Astrocyte of the cerebellum (primary cell): ENCODE measurements around the gene PSMB7.
"Not testable (repeated sequence)": the region's sequence is repeated elsewhere in the genome, so short reads cannot be mapped to it uniquely, and the experiment has no call there.

Experiments used
- DNase-seq: peaks from one replicate; pipeline ENCODE4 v3.0.0-alpha.2; 2011; ENCODE audit warnings: low read depth
- H3K4me3 ChIP-seq: 2 replicates; pipeline ENCODE4 v1.5.1; 2011; ENCODE audit warnings: mild to moderate bottlenecking, low read depth, low read length, moderate library complexity
- CTCF ChIP-seq: IDR thresholded peaks from 2 replicates; pipeline ENCODE4 v1.5.1; 2012; ENCODE audit warnings: low read length, low read depth, moderate library complexity, mild to moderate bottlenecking; ENCODE audit errors: missing control alignments
- in situ Hi-C: cut with HindIII; loops from 2 replicates; pipeline ENCODE4 v1.10.0; 2017; ENCODE audit warnings: low sequenced_read_pairs

The PSMB7 gene

GRCh38 chr9:124428751-124429529, 13.7 kb upstream of the PSMB7 start:
- H3K4me3 ChIP-seq = no peak overlapping the region
- in situ Hi-C loops = no loop called here
- no peak for DNase-seq
- TF ChIP-seq CTCF = no peak

- no peak overlapping the region for H3K4me3 ChIP-seq
- DNase-seq = no peak
- no peak for TF ChIP-seq CTCF
- in situ Hi-C loops = no loop called here
Measured at GRCh38 chr9:124427281-124427680, 12.0 kb upstream of the PSMB7 start.

GRCh38 chr9:124426361-124426760, 11.1 kb upstream of the PSMB7 start:
- no peak for DNase-seq
- in situ Hi-C loops = no loop called here
- H3K4me3 ChIP-seq = no peak overlapping the region
- no peak for TF ChIP-seq CTCF

- H3K4me3 ChIP-seq, DNase-seq, in situ Hi-C loops: not testable (repeated sequence)
Measured at GRCh38 chr9:124425733-124426132, 10.5 kb upstream of the PSMB7 start.

GRCh38 chr9:124423591-124423990, 8.3 kb upstream of the PSMB7 start:
- no peak for TF ChIP-seq CTCF
- no peak for DNase-seq
- no peak overlapping the region for H3K4me3 ChIP-seq
- in situ Hi-C loops = no loop called here

- no peak overlapping the region for H3K4me3 ChIP-seq
- in situ Hi-C loops = no loop called here
- TF ChIP-seq CTCF = no peak
- DNase-seq = no peak
Measured at GRCh38 chr9:124423155-124423554, 7.9 kb upstream of the PSMB7 start.

GRCh38 chr9:124420991-124421543, 5.8 kb upstream of the PSMB7 start:
- no peak overlapping the region for H3K4me3 ChIP-seq
- DNase-seq = no peak
- TF ChIP-seq CTCF = no peak
- in situ Hi-C loops = no loop called here
